Measurements from ENCODE around the gene MGAT4A.
"Not testable (repeated sequence)": the region's sequence is repeated elsewhere in the genome, so short reads cannot be mapped to it uniquely, and the experiment has no call there.

The MGAT4A gene

GRCh38 chr2:98669675-98670074, 61.3 kb downstream of the MGAT4A start:
- DNase-seq (ENCODE audit: low read depth): no peak
- TF ChIP-seq CTCF (IDR thresholded peaks at IDR 0.05; ENCODE audit: insufficient read depth, low read depth, low read length, missing control alignments): no peak
- H3K4me3 ChIP-seq (ENCODE audit: low read depth, low read length): no peak overlapping the region

- no peak for DNase-seq (ENCODE audit: low read depth)
- no peak for TF ChIP-seq CTCF (IDR thresholded peaks at IDR 0.05; ENCODE audit: insufficient read depth, low read depth, low read length, missing control alignments)
These were observed 65.3 kb downstream of the MGAT4A start for GRCh38 chr2:98665677-98666076.

GRCh38 chr2:98664323-98664722, 66.6 kb downstream of the MGAT4A start:
- DNase-seq (ENCODE audit: low read depth): no peak
- no peak overlapping the region for H3K4me3 ChIP-seq (ENCODE audit: low read depth, low read length)
- TF ChIP-seq CTCF (IDR thresholded peaks at IDR 0.05; ENCODE audit: insufficient read depth, low read depth, low read length, missing control alignments): no peak

More at GRCh38 chr2:98665677-98666076, 65.3 kb downstream of the MGAT4A start:
- no peak overlapping the region for H3K4me3 ChIP-seq (ENCODE audit: low read depth, low read length)

- DNase-seq (ENCODE audit: low read depth): no peak
- TF ChIP-seq CTCF (IDR thresholded peaks at IDR 0.05; ENCODE audit: insufficient read depth, low read depth, low read length, missing control alignments): no peak
- H3K4me3 ChIP-seq (ENCODE audit: low read depth, low read length): no peak overlapping the region
These were observed 67.3 kb downstream of the MGAT4A start for GRCh38 chr2:98663511-98664090.

- not testable (repeated sequence) for DNase-seq (ENCODE audit: low read depth); H3K4me3 ChIP-seq (ENCODE audit: low read depth, low read length)
These were observed 71.5 kb downstream of the MGAT4A start for GRCh38 chr2:98659491-98659840.

- no peak for DNase-seq (ENCODE audit: low read depth)
- no peak overlapping the region for H3K4me3 ChIP-seq (ENCODE audit: low read depth, low read length)
- no peak for TF ChIP-seq CTCF (IDR thresholded peaks at IDR 0.05; ENCODE audit: insufficient read depth, low read depth, low read length, missing control alignments)
These were observed 72.0 kb downstream of the MGAT4A start for GRCh38 chr2:98658816-98659490.

- DNase-seq (ENCODE audit: low read depth): no peak
- H3K4me3 ChIP-seq (ENCODE audit: low read depth, low read length): no peak overlapping the region
- TF ChIP-seq CTCF (IDR thresholded peaks at IDR 0.05; ENCODE audit: insufficient read depth, low read depth, low read length, missing control alignments): no peak
These were observed 74.1 kb downstream of the MGAT4A start for GRCh38 chr2:98656800-98657199.

All from GM12865 (cell line).